CD4-positive, alpha-beta T cell treated with Interferon gamma for 1 hour (primary cell): ENCODE measurements around the gene ZBTB37.
"Not testable (repeated sequence)": the region's sequence is repeated elsewhere in the genome, so short reads cannot be mapped to it uniquely, and the experiment has no call there.

Experiments
- DNase-seq: peaks from one replicate; pipeline ENCODE4 v3.0.0-alpha.2; 2020

The ZBTB37 gene

GRCh38 chr1:173913111-173913510 lies 44.9 kb downstream of the ZBTB37 start:
- DNase-seq = no peak

- DNase-seq = no peak
Measured at GRCh38 chr1:173914366-173914871, 46.2 kb downstream of the ZBTB37 start.

GRCh38 chr1:173915596-173915995 lies 47.4 kb downstream of the ZBTB37 start:
- no peak for DNase-seq

- DNase-seq = no peak
Measured at GRCh38 chr1:173916667-173917066, 48.5 kb downstream of the ZBTB37 start.

- DNase-seq = no peak
Measured at GRCh38 chr1:173917149-173917548, 49.0 kb downstream of the ZBTB37 start, which contains the start of gene SERPINC1. SERPINC1 (minus strand) TSS chr1:173917327; CDS start chr1:173917259, 68 bp downstream.

- no peak for DNase-seq
Measured at GRCh38 chr1:173917635-173918493, 49.7 kb downstream of the ZBTB37 start.

GRCh38 chr1:173920861-173921260 lies 52.7 kb downstream of the ZBTB37 start:
- no peak for DNase-seq

GRCh38 chr1:173925306-173926242 lies 57.4 kb downstream of the ZBTB37 start:
- no peak for DNase-seq

GRCh38 chr1:173930541-173930940 lies 62.4 kb downstream of the ZBTB37 start:
- DNase-seq = not testable (repeated sequence)

GRCh38 chr1:173934440-173934839 lies 66.3 kb downstream of the ZBTB37 start:
- DNase-seq = no peak

- DNase-seq = no peak
Measured at GRCh38 chr1:173937062-173937461, 68.9 kb downstream of the ZBTB37 start.

GRCh38 chr1:173946380-173946921 lies 78.3 kb downstream of the ZBTB37 start:
- DNase-seq = no peak

- no peak for DNase-seq
Measured at GRCh38 chr1:173948594-173948993, 80.4 kb downstream of the ZBTB37 start.
